IMR-90 (cell line): ENCODE results near the gene SCYGR8.

ENCODE experiments used
- CEBPB ChIP-seq: IDR thresholded peaks from 2 replicates; pipeline ENCODE4 v1.6.1; 2012; ENCODE audit warnings: low read depth, low read length, improper control_type of control experiment
- CTCF ChIP-seq: conservative IDR thresholded peaks from 2 replicates; pipeline ENCODE4 v1.5.1; 2012; ENCODE audit warnings: mild to moderate bottlenecking, low read depth, low read length, improper control_type of control experiment
- FOS ChIP-seq: fragments of 150-350 bp; IDR thresholded peaks from 2 replicates; pipeline ENCODE4 v1.6.1; 2016; ENCODE audit warnings: low read depth, low read length
- MAZ ChIP-seq: IDR thresholded peaks from 2 replicates; pipeline ENCODE4 v1.6.1; 2012; ENCODE audit warnings: low read depth, mild to moderate bottlenecking, low read length, improper control_type of control experiment, moderate library complexity, borderline replicate concordance
- POLR2A ChIP-seq: IDR thresholded peaks from 2 replicates; pipeline ENCODE4 v1.6.1; 2012; ENCODE audit warnings: mild to moderate bottlenecking, low read depth, low read length
- RCOR1 ChIP-seq: IDR thresholded peaks from 2 replicates; pipeline ENCODE4 v1.6.1; 2012; ENCODE audit warnings: mild to moderate bottlenecking, low read length, improper control_type of control experiment; ENCODE audit not compliant: insufficient replicate concordance

- TF ChIP-seq CTCF (no peak), FOS (no peak), CEBPB (no peak), POLR2A (no peak), RCOR1 (no peak), MAZ (no peak)
These were observed 13.9 kb downstream of the SCYGR8 start for GRCh38 chr2:227759411-227760118.
